Keratinocyte (primary cell): ENCODE data around the gene CNTNAP2. TPM values are rescaled to one million over a fixed set of nuclear protein-coding genes. Genes with fewer than 3 reads are reported as not detected.

ENCODE experiments used
- DNase-seq: peaks from one replicate; pipeline ENCODE4 v3.0.0-alpha.2; 2011; ENCODE audit warnings: low read depth, missing footprints, low spot score
- FAIRE-seq: peaks from 2 replicates; lab custom pipeline; 2011; peaks lifted over from hg19 to GRCh38; lab: Jason Lieb, UNC
- H2AFZ ChIP-seq: 2 replicates; pipeline ENCODE4 v1.6.0; 2012; ENCODE audit warnings: low read length, control low read depth, inconsistent platforms; ENCODE audit not compliant: control insufficient read depth
- H3K27ac ChIP-seq: 2 replicates; pipeline ENCODE4 v1.5.1; 2011; ENCODE audit warnings: low read length; ENCODE audit not compliant: control insufficient read depth, insufficient read depth
- H3K27me3 ChIP-seq: 3 replicates; pipeline ENCODE4 v1.6.0; 2011; ENCODE audit warnings: low read length; ENCODE audit not compliant: control insufficient read depth, insufficient read depth; ENCODE audit errors: extremely low read depth
- H3K36me3 ChIP-seq, 2 experiments: 2 replicates in 1 of 2; 3 replicates in 1 of 2; pipeline ENCODE4 v1.5.1; 2011; ENCODE audit warnings: low read length in 2 of 2, mild to moderate bottlenecking in 1 of 2; ENCODE audit not compliant: control insufficient read depth in 2 of 2, insufficient read depth in 2 of 2; ENCODE audit errors: extremely low read depth in 1 of 2
- H3K4me1 ChIP-seq: 3 replicates; pipeline ENCODE4 v1.5.1; 2011; ENCODE audit warnings: low read length; ENCODE audit not compliant: control insufficient read depth, insufficient read depth; ENCODE audit errors: extremely low read depth
- H3K4me2 ChIP-seq: 3 replicates; pipeline ENCODE4 v1.6.0; 2011; ENCODE audit warnings: low read depth, low read length; ENCODE audit not compliant: control insufficient read depth, insufficient read depth; ENCODE audit errors: extremely low read depth
- H3K4me3 ChIP-seq, 3 experiments: fragments of 200-600 bp in 1 of 3; sonication (generic) in 1 of 3; 2 replicates in 2 of 3; 3 replicates in 1 of 3; pipeline ENCODE4 v1.5.1; 2011 to 2016; ENCODE audit warnings: low read length in 3 of 3, mild to moderate bottlenecking in 3 of 3, control low read depth in 2 of 3, inconsistent platforms in 1 of 3, low read depth in 1 of 3, mixed read lengths in 1 of 3, mixed run types in 1 of 3, moderate library complexity in 1 of 3; ENCODE audit not compliant: control insufficient read depth in 2 of 3, insufficient read depth in 2 of 3; ENCODE audit errors: extremely low read depth in 1 of 3
- H3K79me2 ChIP-seq: 2 replicates; pipeline ENCODE4 v1.6.0; 2012; ENCODE audit warnings: low read length; ENCODE audit not compliant: control insufficient read depth, insufficient read depth
- H3K9ac ChIP-seq: 3 replicates; pipeline ENCODE4 v1.6.0; 2011; ENCODE audit warnings: low read length; ENCODE audit not compliant: control insufficient read depth, insufficient read depth; ENCODE audit errors: extremely low read depth
- H3K9me1 ChIP-seq: 3 replicates; pipeline ENCODE4 v1.6.0; 2011; ENCODE audit warnings: low read length; ENCODE audit not compliant: control insufficient read depth, insufficient read depth; ENCODE audit errors: extremely low read depth
- H3K9me3 ChIP-seq: 2 replicates; pipeline ENCODE4 v1.5.1; 2012; ENCODE audit warnings: low read depth, low read length; ENCODE audit not compliant: control insufficient read depth
- H4K20me1 ChIP-seq: 3 replicates; pipeline ENCODE4 v1.6.0; 2011; ENCODE audit warnings: low read length; ENCODE audit not compliant: control insufficient read depth, insufficient read depth; ENCODE audit errors: extremely low read depth
- EZH2 ChIP-seq: IDR thresholded peaks from one replicate; pipeline ENCODE4 v1.6.1; 2012; ENCODE audit warnings: inconsistent platforms, mild to moderate bottlenecking, low read length, moderate library complexity
- dilution Hi-C: fragments of 300-500 bp; cut with MboI; formaldehyde crosslinking; loops from one replicate; pipeline ENCODE4 v1.7.0; 2020; ENCODE audit warnings: low sequenced_read_pairs; ENCODE audit not compliant: extremely low pct_ligation_motif_present
- polyA plus RNA-seq, 5 experiments: library from polyadenylated mRNA; depleted of rRNA in 3 of 5; stranded (reverse) in 3 of 5; stranded (forward) in 1 of 5; unstranded in 1 of 5; fragments of >200 nt; gene quantifications; 1 replicate in 1 of 5; 2 replicates in 3 of 5; 3 replicates in 1 of 5; pipeline versions ENCODE4 v1.2.1 to v1.2.3, GENCODE V29; 2011 to 2012; ENCODE audit warnings: missing spikeins in 2 of 5, low read depth in 1 of 5, low replicate concordance in 1 of 5
- TF ChIP-seq, protein P1 (sequence below), 3 experiments: IDR thresholded peaks in 1 of 3; conservative IDR thresholded peaks in 1 of 3; optimal IDR thresholded peaks in 1 of 3; 2 replicates in 2 of 3; 3 replicates in 1 of 3; pipeline versions ENCODE3 to v1.5.1; 2011; ENCODE audit warnings: low read length in 3 of 3, mild to moderate bottlenecking in 3 of 3, moderate library complexity in 2 of 3, control low read depth in 1 of 3, inconsistent platforms in 1 of 3; ENCODE audit not compliant: insufficient read depth in 2 of 3; ENCODE audit errors: extremely low read depth in 1 of 3

Gene CNTNAP2
- polyA plus RNA-seq, 1 donor (not counting 4 experiments of a cell fraction or from before 2014, with no cell fraction given): 1.4 TPM

DNA sequence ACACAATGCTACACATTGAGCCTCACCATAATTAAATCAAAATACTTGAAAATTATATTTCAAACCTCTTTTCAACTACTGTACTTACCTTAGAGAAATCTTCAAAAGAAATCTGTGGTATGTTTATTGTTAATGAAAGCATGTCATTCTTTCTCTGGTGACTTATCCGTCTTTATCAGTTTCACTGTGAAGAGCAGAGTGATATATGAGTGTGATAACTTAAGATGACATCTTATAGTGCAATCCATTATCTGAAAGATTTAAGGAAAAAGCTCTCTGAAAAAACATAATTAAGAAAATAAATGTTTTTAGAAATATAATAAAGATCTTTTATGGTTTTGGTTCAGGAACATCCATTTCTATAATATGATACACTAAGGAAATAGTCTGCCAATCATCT, 1562.3 kb downstream of the CNTNAP2 start:
- DNase-seq (no peak), FAIRE-seq (no peak)
- dilution Hi-C loops: no loop called here
- Histone ChIP-seq H4K20me1 (no peaks in the 10 kb centered on the region), H3K9ac (no peak overlapping the region), H3K79me2 (no peaks in the 10 kb centered on the region), H3K4me3 (no peak overlapping the region), H3K9me3 (no peaks in the 10 kb centered on the region), H2AFZ (no peak overlapping the region), H3K9me1 (no peaks in the 10 kb centered on the region), H3K36me3 (no peaks in the 10 kb centered on the region), H3K27ac (no peak overlapping the region), H3K4me2 (no peak overlapping the region), H3K4me1 (no peaks in the 10 kb centered on the region), H3K27me3 (no peaks in the 10 kb centered on the region)
- TF ChIP-seq, protein P1, sequence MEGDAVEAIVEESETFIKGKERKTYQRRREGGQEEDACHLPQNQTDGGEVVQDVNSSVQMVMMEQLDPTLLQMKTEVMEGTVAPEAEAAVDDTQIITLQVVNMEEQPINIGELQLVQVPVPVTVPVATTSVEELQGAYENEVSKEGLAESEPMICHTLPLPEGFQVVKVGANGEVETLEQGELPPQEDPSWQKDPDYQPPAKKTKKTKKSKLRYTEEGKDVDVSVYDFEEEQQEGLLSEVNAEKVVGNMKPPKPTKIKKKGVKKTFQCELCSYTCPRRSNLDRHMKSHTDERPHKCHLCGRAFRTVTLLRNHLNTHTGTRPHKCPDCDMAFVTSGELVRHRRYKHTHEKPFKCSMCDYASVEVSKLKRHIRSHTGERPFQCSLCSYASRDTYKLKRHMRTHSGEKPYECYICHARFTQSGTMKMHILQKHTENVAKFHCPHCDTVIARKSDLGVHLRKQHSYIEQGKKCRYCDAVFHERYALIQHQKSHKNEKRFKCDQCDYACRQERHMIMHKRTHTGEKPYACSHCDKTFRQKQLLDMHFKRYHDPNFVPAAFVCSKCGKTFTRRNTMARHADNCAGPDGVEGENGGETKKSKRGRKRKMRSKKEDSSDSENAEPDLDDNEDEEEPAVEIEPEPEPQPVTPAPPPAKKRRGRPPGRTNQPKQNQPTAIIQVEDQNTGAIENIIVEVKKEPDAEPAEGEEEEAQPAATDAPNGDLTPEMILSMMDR (optimal IDR thresholded peaks at IDR 0.05 in 1 of 3, IDR thresholded peaks at IDR 0.05 in 1 of 3, conservative IDR thresholded peaks at IDR 0.05 in 1 of 3; ENCODE audit: extremely low read depth in 1 of 3, insufficient read depth in 2 of 3, low read length in 3 of 3): no peak
- no peak for TF ChIP-seq EZH2

DNA sequence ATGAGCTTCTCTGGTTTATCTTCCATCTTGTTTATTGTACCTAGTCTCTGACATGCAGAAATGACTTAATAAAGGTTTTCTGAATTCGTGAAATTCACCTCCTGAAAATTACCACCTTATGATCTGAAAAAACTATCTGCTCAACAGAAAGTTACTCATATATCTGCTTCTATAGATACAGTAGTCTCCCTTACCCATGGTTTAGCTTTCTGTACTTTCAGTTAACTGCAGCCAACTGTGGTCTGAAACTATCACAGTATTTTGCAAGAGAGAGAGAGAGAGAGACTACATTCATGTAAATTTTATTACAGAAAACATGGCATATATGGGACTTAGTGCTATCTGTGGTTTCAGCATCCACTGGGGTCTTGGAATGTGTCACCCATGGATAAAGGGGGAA, 1564.9 kb downstream of the CNTNAP2 start:
- DNase-seq (no peak), FAIRE-seq (no peak)
- no peaks in the 10 kb centered on the region for H3K9me3 ChIP-seq
- no peaks in the 10 kb centered on the region for H4K20me1 ChIP-seq
- dilution Hi-C loops: no loop called here
- no peak overlapping the region for H3K4me2 ChIP-seq
- no peak overlapping the region for H3K9ac ChIP-seq
- H3K4me3 ChIP-seq: no peak overlapping the region
- H3K36me3 ChIP-seq: no peaks in the 10 kb centered on the region
- no peaks in the 10 kb centered on the region for H3K27me3 ChIP-seq
- no peak overlapping the region for H3K27ac ChIP-seq
- TF ChIP-seq EZH2: no peak
- TF ChIP-seq, protein P1 (optimal IDR thresholded peaks at IDR 0.05 in 1 of 3, IDR thresholded peaks at IDR 0.05 in 1 of 3, conservative IDR thresholded peaks at IDR 0.05 in 1 of 3; ENCODE audit: extremely low read depth in 1 of 3, insufficient read depth in 2 of 3, low read length in 3 of 3): no peak
- H3K4me1 ChIP-seq: no peaks in the 10 kb centered on the region
- H3K9me1 ChIP-seq: no peaks in the 10 kb centered on the region
- H2AFZ ChIP-seq: no peak overlapping the region
- H3K79me2 ChIP-seq: no peaks in the 10 kb centered on the region
